Measurements from ENCODE around the gene TRIM59.

Gene TRIM59

GRCh38 chr3:160474416-160474838 lies 24.8 kb upstream of the TRIM59 start:
- Histone ChIP-seq H3K9me2 (replicated peaks; ENCODE audit: low read depth, low read length) (no peaks in the 10 kb centered on the region), H3K27me3 (ENCODE audit: insufficient read depth, low read length, poor library complexity, severe bottlenecking) (no peaks in the 10 kb centered on the region), H2AFZ (ENCODE audit: low read length) (no peak overlapping the region), H3K4me1 (ENCODE audit: insufficient read depth, low read length, poor library complexity, severe bottlenecking) (no peaks in the 10 kb centered on the region), H3K36me3 (ENCODE audit: insufficient read depth, low read length) (no peaks in the 10 kb centered on the region), H4K20me1 (ENCODE audit: insufficient read depth, low read length, poor library complexity, severe bottlenecking) (no peaks in the 10 kb centered on the region), H3K9ac (ENCODE audit: low read depth, low read length, poor library complexity, severe bottlenecking) (no peak overlapping the region), H3K9me3 (ENCODE audit: insufficient read depth, low read depth, low read length) (peaks cover 5% of the 10 kb centered on the region; the same call in 1 of the 2 replicates), H3K4me3 (ENCODE audit: low read length, poor library complexity, severe bottlenecking) (no peak overlapping the region), H3K4me2 (ENCODE audit: low read depth, low read length, poor library complexity, severe bottlenecking) (no peak overlapping the region), H3K79me2 (ENCODE audit: insufficient read depth, low read length) (no peaks in the 10 kb centered on the region), H3F3A (ENCODE audit: low read depth) (no peaks in the 10 kb centered on the region)
- TF ChIP-seq EZH2phosphoT487 (IDR thresholded peaks at IDR 0.05; ENCODE audit: borderline replicate concordance) (no peak), CTCF (conservative IDR thresholded peaks at IDR 0.05; ENCODE audit: low read length) (no peak)

GRCh38 chr3:160473978-160474377 lies 24.4 kb upstream of the TRIM59 start:
- no peaks in the 10 kb centered on the region for H3F3A ChIP-seq (ENCODE audit: low read depth)
- no peaks in the 10 kb centered on the region for H3K4me1 ChIP-seq (ENCODE audit: insufficient read depth, low read length, poor library complexity, severe bottlenecking)
- peaks cover 5% of the 10 kb centered on the region; the same call in 1 of the 2 replicates for H3K9me3 ChIP-seq (ENCODE audit: insufficient read depth, low read depth, low read length)
- no peaks in the 10 kb centered on the region for H3K36me3 ChIP-seq (ENCODE audit: insufficient read depth, low read length)
- no peaks in the 10 kb centered on the region for H3K27me3 ChIP-seq (ENCODE audit: insufficient read depth, low read length, poor library complexity, severe bottlenecking)
- H4K20me1 ChIP-seq (ENCODE audit: insufficient read depth, low read length, poor library complexity, severe bottlenecking) = no peaks in the 10 kb centered on the region
- TF ChIP-seq EZH2phosphoT487 (IDR thresholded peaks at IDR 0.05; ENCODE audit: borderline replicate concordance) (no peak), CTCF (conservative IDR thresholded peaks at IDR 0.05; ENCODE audit: low read length) (no peak)
- H3K9me2 ChIP-seq (replicated peaks; ENCODE audit: low read depth, low read length) = no peaks in the 10 kb centered on the region
- no peak overlapping the region for H3K9ac ChIP-seq (ENCODE audit: low read depth, low read length, poor library complexity, severe bottlenecking)
- H2AFZ ChIP-seq (ENCODE audit: low read length) = no peak overlapping the region
- H3K79me2 ChIP-seq (ENCODE audit: insufficient read depth, low read length) = no peaks in the 10 kb centered on the region
- H3K4me2 ChIP-seq (ENCODE audit: low read depth, low read length, poor library complexity, severe bottlenecking) = no peak overlapping the region
- no peak overlapping the region for H3K4me3 ChIP-seq (ENCODE audit: low read length, poor library complexity, severe bottlenecking)

GRCh38 chr3:160473221-160473620 lies 23.6 kb upstream of the TRIM59 start:
- no peaks in the 10 kb centered on the region for H3K79me2 ChIP-seq (ENCODE audit: insufficient read depth, low read length)
- H3K9ac ChIP-seq (ENCODE audit: low read depth, low read length, poor library complexity, severe bottlenecking) = no peak overlapping the region
- no peak overlapping the region for H3K4me3 ChIP-seq (ENCODE audit: low read length, poor library complexity, severe bottlenecking)
- no peaks in the 10 kb centered on the region for H3K27me3 ChIP-seq (ENCODE audit: insufficient read depth, low read length, poor library complexity, severe bottlenecking)
- H3K9me3 ChIP-seq (ENCODE audit: insufficient read depth, low read depth, low read length) = peaks cover 5% of the 10 kb centered on the region; the same call in 1 of the 2 replicates
- H4K20me1 ChIP-seq (ENCODE audit: insufficient read depth, low read length, poor library complexity, severe bottlenecking) = no peaks in the 10 kb centered on the region
- no peaks in the 10 kb centered on the region for H3K36me3 ChIP-seq (ENCODE audit: insufficient read depth, low read length)
- H3K9me2 ChIP-seq (replicated peaks; ENCODE audit: low read depth, low read length) = no peaks in the 10 kb centered on the region
- TF ChIP-seq CTCF (conservative IDR thresholded peaks at IDR 0.05; ENCODE audit: low read length) (no peak), EZH2phosphoT487 (IDR thresholded peaks at IDR 0.05; ENCODE audit: borderline replicate concordance) (no peak)
- no peaks in the 10 kb centered on the region for H3F3A ChIP-seq (ENCODE audit: low read depth)
- no peak overlapping the region for H3K4me2 ChIP-seq (ENCODE audit: low read depth, low read length, poor library complexity, severe bottlenecking)
- H2AFZ ChIP-seq (ENCODE audit: low read length) = no peak overlapping the region
- H3K4me1 ChIP-seq (ENCODE audit: insufficient read depth, low read length, poor library complexity, severe bottlenecking) = no peaks in the 10 kb centered on the region
